ENCODE data around the gene FAM83F.
"Not testable (repeated sequence)": the region's sequence is repeated elsewhere in the genome, so short reads cannot be mapped to it uniquely, and the experiment has no call there.

Gene FAM83F

DNA sequence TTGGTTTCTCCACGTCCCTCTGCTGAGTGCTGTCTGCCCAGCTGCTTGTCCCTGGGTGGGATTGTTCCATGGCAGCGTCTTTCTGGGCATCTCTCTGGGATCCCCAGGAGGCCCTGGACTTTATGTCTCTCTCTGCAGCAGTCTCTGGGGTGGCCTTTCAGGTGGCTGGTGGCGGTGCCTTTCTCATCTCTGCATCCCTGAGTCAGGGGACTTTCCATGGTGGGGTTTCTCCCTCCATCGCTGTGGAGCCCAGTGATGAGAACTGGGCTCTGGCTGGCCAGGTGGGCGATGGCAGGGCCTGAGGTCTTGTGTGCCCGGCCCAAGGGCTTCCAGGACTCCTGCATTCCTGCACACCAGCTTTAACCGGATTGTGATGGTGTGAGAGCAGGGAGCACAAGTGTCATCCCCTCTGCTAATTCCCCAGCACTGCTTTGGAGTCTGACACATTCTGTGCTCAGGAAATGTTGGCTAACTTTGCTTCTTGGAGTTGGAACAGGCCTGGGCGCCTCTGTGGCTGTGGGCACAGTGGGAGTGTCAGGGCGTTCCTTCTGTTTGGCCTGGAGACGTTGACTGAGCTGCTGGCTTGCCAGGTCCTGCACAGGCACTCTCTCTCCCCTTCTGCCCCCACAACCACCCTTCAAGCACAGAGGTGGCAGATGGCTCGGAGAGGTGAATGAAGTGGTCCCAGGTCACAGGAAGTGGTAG, 27.9 kb downstream of the FAM83F start:
- ChIA-PET POLR2A (interaction anchor here (3.1 kb wide), 1 partner anchor 21 kb away, joined by 11 read pairs; no protein-coding TSS in a partner anchor), CTCF (interaction anchor here (0.6 kb wide), 1 partner anchor 79 kb away, joined by 3 read pairs; no protein-coding TSS in a partner anchor)
- TF ChIP-seq SUZ12 (IDR thresholded peaks at IDR 0.05) (no peak), NFRKB (IDR thresholded peaks at IDR 0.05) (no peak), BHLHE40 (IDR thresholded peaks at IDR 0.05; ENCODE audit: borderline replicate concordance) (no peak)
- DNase-seq (ENCODE audit: extremely low spot score): no peak

DNA sequence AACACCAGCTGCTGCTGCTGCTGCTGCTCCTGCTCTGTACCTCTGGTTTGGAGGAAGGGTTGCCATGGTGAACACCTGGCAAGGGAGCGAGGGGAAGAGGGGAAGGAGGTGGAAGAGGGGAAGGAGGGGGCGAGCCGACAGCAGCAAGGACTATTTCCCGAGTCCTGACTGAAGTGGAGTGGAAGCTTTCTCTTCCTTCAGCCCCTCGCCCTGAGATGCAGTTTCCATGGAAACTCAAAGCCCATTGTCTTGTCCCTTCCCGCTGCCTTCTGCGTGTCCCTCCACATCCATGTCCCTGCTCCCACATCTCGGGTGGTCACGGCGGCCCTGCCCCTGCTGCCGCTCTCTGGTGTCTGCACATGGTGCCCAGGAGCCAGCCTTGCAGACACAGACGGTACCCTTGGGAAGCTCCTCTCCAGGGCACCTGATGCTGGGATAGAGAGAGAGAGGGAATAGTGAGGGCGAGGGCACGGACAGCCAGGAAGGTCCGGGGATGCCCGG, 28.6 kb downstream of the FAM83F start:
- CTCF ChIA-PET: interaction anchor here (0.6 to 2.3 kb wide), 6 partner anchors 17 to 466 kb away, joined by 3 to 8 read pairs (median 6); no protein-coding TSS in a partner anchor

DNA sequence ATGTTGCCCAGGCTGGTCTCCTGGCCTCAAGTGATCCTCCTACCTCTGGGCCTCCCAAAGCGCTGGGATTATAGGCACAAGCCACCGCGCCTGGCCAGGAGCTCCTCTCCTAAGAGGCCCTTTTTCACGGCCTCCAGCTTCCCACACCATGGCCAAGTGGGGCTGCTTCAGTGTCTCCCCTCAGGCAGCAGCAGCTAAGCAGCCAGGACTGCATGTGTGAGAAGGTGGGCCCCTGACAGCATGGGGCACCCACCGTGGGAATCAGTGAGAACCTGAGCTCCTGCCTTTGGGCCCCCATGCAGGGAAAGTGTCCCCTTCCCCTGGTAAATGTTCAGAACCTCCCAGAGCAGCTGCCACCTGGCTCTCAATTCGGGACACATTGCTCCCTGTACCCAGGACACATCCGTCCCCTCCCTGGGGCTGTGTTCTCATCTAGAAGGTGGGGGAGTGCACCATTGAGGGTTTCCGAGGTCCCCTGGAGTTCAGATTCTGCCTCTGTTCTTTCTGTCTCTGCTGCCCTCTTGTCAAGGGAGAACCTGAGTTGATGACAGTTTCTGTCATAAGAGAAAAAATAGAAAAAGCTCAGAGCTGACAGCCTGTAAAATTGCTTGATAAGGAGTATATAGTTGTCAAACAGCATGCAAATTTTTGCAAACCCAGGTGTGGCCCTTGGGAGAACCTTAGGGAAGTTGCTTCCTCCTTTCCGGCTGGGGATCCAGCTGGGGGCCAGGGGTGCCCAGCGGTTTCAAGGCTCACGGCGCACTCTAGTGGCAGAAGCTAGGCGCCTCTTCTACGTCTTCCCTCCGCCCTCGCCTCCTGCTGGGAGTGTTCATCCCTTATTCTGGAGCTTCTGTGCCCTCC, 29.7 kb downstream of the FAM83F start:
- ChIA-PET CTCF (interaction anchor here (0.6 to 2.3 kb wide), 25 partner anchors 9 to 528 kb away, joined by 3 to 11 read pairs (median 4); no protein-coding TSS in a partner anchor), POLR2A (interaction anchor here (0.8 to 1.7 kb wide), 2 partner anchors 20 to 490 kb away, joined by 3 to 6 read pairs; no protein-coding TSS in a partner anchor)
- DNase-seq (ENCODE audit: extremely low spot score): peak; percentile 91
- TF ChIP-seq SUZ12 (IDR thresholded peaks at IDR 0.05) (no peak), ELF4 (IDR thresholded peaks at IDR 0.05) (no peak), FOXM1 (IDR thresholded peaks at IDR 0.05; ENCODE audit: borderline replicate concordance) (no peak), SP1 (IDR thresholded peaks at IDR 0.05) (no peak), TARDBP (IDR thresholded peaks at IDR 0.05) (no peak), ZNF384 (IDR thresholded peaks at IDR 0.05) (no peak), LEF1 (IDR thresholded peaks at IDR 0.05; ENCODE audit: borderline replicate concordance) (no peak), L3MBTL2 (conservative IDR thresholded peaks at IDR 0.05) (no peak), FOXA1 (IDR thresholded peaks at IDR 0.05) (no peak), HDGF (IDR thresholded peaks at IDR 0.05; ENCODE audit: borderline replicate concordance) (no peak), FOXK2 (IDR thresholded peaks at IDR 0.05) (no peak), CTBP1 (IDR thresholded peaks at IDR 0.05; ENCODE audit: borderline replicate concordance) (no peak), BHLHE40 (IDR thresholded peaks at IDR 0.05; ENCODE audit: borderline replicate concordance) (no peak), NFRKB (IDR thresholded peaks at IDR 0.05) (no peak), ARNT (IDR thresholded peaks at IDR 0.05) (no peak)
- TF ChIP-seq, protein P1, sequence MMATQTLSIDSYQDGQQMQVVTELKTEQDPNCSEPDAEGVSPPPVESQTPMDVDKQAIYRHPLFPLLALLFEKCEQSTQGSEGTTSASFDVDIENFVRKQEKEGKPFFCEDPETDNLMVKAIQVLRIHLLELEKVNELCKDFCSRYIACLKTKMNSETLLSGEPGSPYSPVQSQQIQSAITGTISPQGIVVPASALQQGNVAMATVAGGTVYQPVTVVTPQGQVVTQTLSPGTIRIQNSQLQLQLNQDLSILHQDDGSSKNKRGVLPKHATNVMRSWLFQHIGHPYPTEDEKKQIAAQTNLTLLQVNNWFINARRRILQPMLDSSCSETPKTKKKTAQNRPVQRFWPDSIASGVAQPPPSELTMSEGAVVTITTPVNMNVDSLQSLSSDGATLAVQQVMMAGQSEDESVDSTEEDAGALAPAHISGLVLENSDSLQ (IDR thresholded peaks at IDR 0.05): no peak

More for the DNA sequence above, 28.6 kb downstream of the FAM83F start:
- POLR2A ChIA-PET: interaction anchor here (1.7 to 3.1 kb wide), 2 partner anchors 20 to 489 kb away, joined by 6 to 11 read pairs; no protein-coding TSS in a partner anchor
- DNase-seq (ENCODE audit: extremely low spot score): no peak
- no peak for TF ChIP-seq FOXA1 (IDR thresholded peaks at IDR 0.05)
- no peak for TF ChIP-seq SUZ12 (IDR thresholded peaks at IDR 0.05)
- no peak for TF ChIP-seq L3MBTL2 (conservative IDR thresholded peaks at IDR 0.05)
- TF ChIP-seq NFRKB (IDR thresholded peaks at IDR 0.05): no peak
- TF ChIP-seq ELF4 (IDR thresholded peaks at IDR 0.05): no peak
- TF ChIP-seq ARNT (IDR thresholded peaks at IDR 0.05): no peak
- TF ChIP-seq FOXK2 (IDR thresholded peaks at IDR 0.05): no peak

DNA sequence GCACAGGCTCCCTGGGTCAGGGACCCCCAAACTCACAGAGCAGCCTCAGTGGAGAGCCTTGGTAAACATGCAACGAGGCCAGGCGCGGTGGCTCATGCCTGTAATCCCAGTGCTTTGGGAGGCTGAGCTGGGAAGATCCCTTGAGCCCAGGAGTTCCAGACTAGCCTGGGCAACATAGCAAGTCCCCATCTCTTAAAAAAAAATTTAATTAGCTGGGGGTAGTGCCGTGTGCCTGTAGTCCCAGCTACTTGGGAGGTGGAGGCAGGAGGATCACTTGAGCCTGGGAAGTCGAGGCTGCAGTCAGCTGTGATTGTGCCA, 30.3 kb downstream of the FAM83F start:
- ChIA-PET CTCF (interaction anchor here (0.6 to 2.3 kb wide), 23 partner anchors 9 to 529 kb away, joined by 3 to 11 read pairs (median 4); no protein-coding TSS in a partner anchor), POLR2A (interaction anchor here (0.8 to 1.7 kb wide), 2 partner anchors 19 to 490 kb away, joined by 3 to 6 read pairs; no protein-coding TSS in a partner anchor)
- not testable (repeated sequence) for DNase-seq (ENCODE audit: extremely low spot score)

DNA sequence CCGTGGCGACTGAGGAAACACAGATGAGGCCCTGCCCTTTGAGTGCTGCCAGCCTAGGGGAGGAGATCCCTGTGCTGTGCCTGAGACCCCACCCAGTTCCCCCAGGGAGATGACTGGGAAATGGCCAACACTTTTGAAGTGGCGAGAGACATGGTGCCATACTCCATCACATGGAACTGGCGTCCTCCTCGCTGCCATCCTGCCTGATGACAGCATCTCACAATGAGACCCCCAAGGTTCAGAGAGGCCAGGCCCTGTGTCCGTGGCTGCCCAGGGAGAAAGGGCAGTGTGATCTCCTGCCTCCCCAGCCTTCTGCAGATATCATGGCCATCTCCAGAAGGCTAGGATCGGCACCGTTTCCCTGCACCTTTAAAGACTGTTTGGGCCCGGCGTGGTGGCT, 31.1 kb downstream of the FAM83F start:
- TF ChIP-seq CTBP1 (IDR thresholded peaks at IDR 0.05; ENCODE audit: borderline replicate concordance) (no peak), FOXM1 (IDR thresholded peaks at IDR 0.05; ENCODE audit: borderline replicate concordance) (no peak), ARNT (IDR thresholded peaks at IDR 0.05) (no peak), FOXK2 (IDR thresholded peaks at IDR 0.05) (no peak), TARDBP (IDR thresholded peaks at IDR 0.05) (no peak), ELF4 (IDR thresholded peaks at IDR 0.05) (no peak), NFRKB (IDR thresholded peaks at IDR 0.05) (no peak), BHLHE40 (IDR thresholded peaks at IDR 0.05; ENCODE audit: borderline replicate concordance) (no peak), LEF1 (IDR thresholded peaks at IDR 0.05; ENCODE audit: borderline replicate concordance) (no peak), FOXA1 (IDR thresholded peaks at IDR 0.05) (no peak), HDGF (IDR thresholded peaks at IDR 0.05; ENCODE audit: borderline replicate concordance) (no peak), SUZ12 (IDR thresholded peaks at IDR 0.05) (no peak)
- TF ChIP-seq, protein P1 (IDR thresholded peaks at IDR 0.05): no peak
- POLR2A ChIA-PET: no interaction called here
- CTCF ChIA-PET: interaction anchor here (0.9 to 1.9 kb wide), 3 partner anchors 20 to 491 kb away, joined by 3 to 8 read pairs (median 5); no protein-coding TSS in a partner anchor
- DNase-seq (ENCODE audit: extremely low spot score): no peak

DNA sequence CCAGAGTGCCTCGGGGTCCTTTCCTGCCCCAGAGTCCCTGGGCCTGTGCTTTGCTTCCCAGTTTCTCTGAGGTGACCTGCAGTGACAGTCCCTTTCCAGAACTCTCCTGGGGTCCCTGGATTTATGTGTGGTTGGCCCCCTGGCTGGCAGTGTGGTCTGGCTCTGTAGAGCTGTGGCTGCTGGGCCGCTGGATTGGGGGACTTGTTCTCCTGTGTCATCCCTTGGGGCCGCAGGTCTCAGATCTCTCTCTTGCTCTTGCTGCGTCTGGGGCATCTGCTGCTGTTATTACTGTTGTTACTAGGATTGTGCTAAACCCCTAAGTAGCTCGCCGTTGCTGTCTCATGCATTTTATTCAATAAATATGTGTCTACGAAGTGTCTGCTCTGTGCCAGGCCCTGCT, 31.9 kb downstream of the FAM83F start:
- ChIA-PET CTCF (interaction anchor here (1.7 kb wide), 1 partner anchor 492 kb away, joined by 5 read pairs; no protein-coding TSS in a partner anchor), POLR2A (interaction anchor here (2.6 kb wide), 1 partner anchor 17 kb away, joined by 15 read pairs; no protein-coding TSS in a partner anchor)
- no peak for DNase-seq (ENCODE audit: extremely low spot score)
- TF ChIP-seq ZNF384 (IDR thresholded peaks at IDR 0.05): no peak
- TF ChIP-seq SUZ12 (IDR thresholded peaks at IDR 0.05): no peak
- no peak for TF ChIP-seq ARNT (IDR thresholded peaks at IDR 0.05)
- TF ChIP-seq L3MBTL2 (conservative IDR thresholded peaks at IDR 0.05): no peak
- TF ChIP-seq NFRKB (IDR thresholded peaks at IDR 0.05): no peak
- no peak for TF ChIP-seq HDGF (IDR thresholded peaks at IDR 0.05; ENCODE audit: borderline replicate concordance)
- TF ChIP-seq LEF1 (IDR thresholded peaks at IDR 0.05; ENCODE audit: borderline replicate concordance): no peak
- TF ChIP-seq, protein P1 (IDR thresholded peaks at IDR 0.05): no peak
- TF ChIP-seq FOXA1 (IDR thresholded peaks at IDR 0.05): no peak
- TF ChIP-seq FOXK2 (IDR thresholded peaks at IDR 0.05): no peak
- no peak for TF ChIP-seq TARDBP (IDR thresholded peaks at IDR 0.05)
- TF ChIP-seq SP1 (IDR thresholded peaks at IDR 0.05): no peak
- no peak for TF ChIP-seq CTBP1 (IDR thresholded peaks at IDR 0.05; ENCODE audit: borderline replicate concordance)
- TF ChIP-seq BHLHE40 (IDR thresholded peaks at IDR 0.05; ENCODE audit: borderline replicate concordance): no peak
